K562 (cell line): ENCODE results near the gene BAG2. TPM values are rescaled to one million over a fixed set of nuclear protein-coding genes. Genes with fewer than 3 reads are reported as not detected.

Experiments used
- ARID1B ChIP-seq: fragments of 450-650 bp; IDR thresholded peaks from 2 replicates; pipeline ENCODE4 v1.6.1; 2016; ENCODE audit warnings: antibody characterized with exemption, mild to moderate bottlenecking, inconsistent platforms
- CGGBP1 ChIP-seq: fragments of 250-450 bp; sonication (Bioruptor Pico); IDR thresholded peaks from 2 replicates; pipeline ENCODE4 v1.9.0; 2021; ENCODE audit warnings: mild to moderate bottlenecking
- KAT7 ChIP-seq: sonication (generic); formaldehyde crosslinking; IDR thresholded peaks from 2 replicates; pipeline ENCODE4 v1.8.0; 2022; ENCODE audit warnings: missing genetic modification reagents, mild to moderate bottlenecking, borderline replicate concordance
- L3MBTL2 ChIP-seq: fragments of 450-650 bp; IDR thresholded peaks from 2 replicates; pipeline ENCODE4 v1.6.1; 2016; ENCODE audit warnings: mild to moderate bottlenecking, moderate library complexity
- MYC ChIP-seq, 2 experiments: fragments of 250-450 bp in 1 of 2; sonication (Bioruptor Pico) in 1 of 2; IDR thresholded peaks; 2 replicates each; pipeline versions ENCODE4 v1.5.1 to v1.6.1; 2012 to 2021; ENCODE audit warnings: low read depth in 2 of 2, borderline replicate concordance in 1 of 2, improper control_type of control experiment in 1 of 2, low read length in 1 of 2, mild to moderate bottlenecking in 1 of 2, moderate library complexity in 1 of 2
- SMARCA5 ChIP-seq: fragments of 450-650 bp; IDR thresholded peaks from 2 replicates; pipeline ENCODE4 v1.6.1; 2016
- SRF ChIP-seq, 2 experiments: fragments of 250-450, 450-650 bp in 1 of 2; sonication (Bioruptor Pico) in 1 of 2; sonication (generic) in 1 of 2; formaldehyde crosslinking; IDR thresholded peaks; 2 replicates each; pipeline versions ENCODE4 v1.5.0 to v1.5.1; 2020 to 2022; ENCODE audit warnings: mild to moderate bottlenecking in 1 of 2, missing genetic modification reagents in 1 of 2
- STAT5A ChIP-seq: IDR thresholded peaks from 2 replicates; pipeline ENCODE4 v1.6.1; 2012; ENCODE audit warnings: low read length, inconsistent platforms, borderline replicate concordance
- TAF9B ChIP-seq: fragments of 450-650 bp; IDR thresholded peaks from 2 replicates; pipeline ENCODE4 v1.6.1; 2018; ENCODE audit warnings: mild to moderate bottlenecking; ENCODE audit not compliant: partially characterized antibody
- TCF7L2 ChIP-seq: fragments of 150-350 bp; IDR thresholded peaks from 2 replicates; pipeline ENCODE4 v1.6.1; 2016; ENCODE audit warnings: low read depth, mild to moderate bottlenecking, low read length, moderate library complexity
- ZBED1 ChIP-seq: IDR thresholded peaks from 2 replicates; pipeline ENCODE4 v1.6.1; 2014
- ZBTB12 ChIP-seq: fragments of 250-450 bp; sonication (Bioruptor Pico); IDR thresholded peaks from 2 replicates; pipeline ENCODE4 v1.4.0; 2020
- ZFP91 ChIP-seq: sonication (generic); formaldehyde crosslinking; IDR thresholded peaks from 2 replicates; pipeline ENCODE4 v1.8.0; 2022; ENCODE audit warnings: mild to moderate bottlenecking, missing genetic modification reagents
- ZFX ChIP-seq: sonication (generic); formaldehyde crosslinking; IDR thresholded peaks from 2 replicates; pipeline ENCODE4 v1.8.0; 2022; ENCODE audit warnings: mild to moderate bottlenecking, missing genetic modification reagents, moderate library complexity
- ZNF140 ChIP-seq: fragments of 250-450 bp; sonication (Bioruptor Pico); IDR thresholded peaks from 2 replicates; pipeline ENCODE4 v1.8.0; 2021; ENCODE audit warnings: moderate library complexity, mild to moderate bottlenecking, inconsistent platforms
- ZNF431 ChIP-seq: sonication (generic); formaldehyde crosslinking; IDR thresholded peaks from 2 replicates; pipeline ENCODE4 v1.8.0; 2022; ENCODE audit warnings: mild to moderate bottlenecking, missing genetic modification reagents
- ZNF764 ChIP-seq: fragments of 250-450 bp; sonication (Bioruptor Pico); IDR thresholded peaks from 2 replicates; pipeline ENCODE4 v1.4.0; 2020; ENCODE audit warnings: low read depth, mild to moderate bottlenecking, moderate library complexity
- ZNF766 ChIP-seq: fragments of 200-800 bp; sonication (Bioruptor generic); conservative IDR thresholded peaks from 2 replicates; pipeline ENCODE4 v1.6.1; 2016; ENCODE audit warnings: missing genetic modification characterization, missing compliant biosample characterization
- ZNF785 ChIP-seq: fragments of 250-450 bp; sonication (Bioruptor Pico); IDR thresholded peaks from 2 replicates; pipeline ENCODE4 v1.4.0; 2020; ENCODE audit warnings: mild to moderate bottlenecking
- polyA plus RNA-seq, 8 experiments: library from polyadenylated mRNA; depleted of rRNA in 4 of 8; stranded (reverse) in 5 of 8; unstranded in 3 of 8; fragments of >200 nt; fragmentation: Nextera tagmentation in 2 of 8; fragmentation: Illumina TruSeq in 1 of 8; extraction: Ambion mirVana in 2 of 8; extraction: Trizol in 1 of 8; gene quantifications; 2 replicates each; pipeline versions ENCODE4 v1.2.1 to v1.2.3, GENCODE V29; 2011 to 2014; ENCODE audit warnings: inconsistent platforms in 1 of 8, missing spikeins in 1 of 8
- total RNA-seq, 7 experiments: library from RNA; depleted of rRNA in 6 of 7; stranded (reverse); fragments of >200 nt in 6 of 7; fragmentation: Illumina TruSeq in 2 of 7; extraction: Trizol in 2 of 7; gene quantifications; 2 replicates each; pipeline versions ENCODE4 v1.2.1 to v1.2.3, GENCODE V29; 2011 to 2021; ENCODE audit warnings: low replicate concordance in 1 of 7
- TF ChIP-seq, protein P1 (sequence below), 2 experiments: IDR thresholded peaks; 2 replicates each; pipeline ENCODE4 v1.6.1; 2012; ENCODE audit warnings: improper control_type of control experiment in 2 of 2, low read depth in 2 of 2, low read length in 2 of 2, borderline replicate concordance in 1 of 2
- TF ChIP-seq, protein P2 (sequence below): fragments of 450-650 bp; formaldehyde crosslinking; IDR thresholded peaks from 2 replicates; pipeline ENCODE4 v1.4.0; 2020; ENCODE audit warnings: mild to moderate bottlenecking, moderate library complexity

BAG2 gene
- total and polyA plus RNA-seq, 9 of the 15 experiments (the other 6 are each of a cell fraction or from before 2014, with no cell fraction given), result 12.8 to 20.7 (median 17.6) TPM

DNA sequence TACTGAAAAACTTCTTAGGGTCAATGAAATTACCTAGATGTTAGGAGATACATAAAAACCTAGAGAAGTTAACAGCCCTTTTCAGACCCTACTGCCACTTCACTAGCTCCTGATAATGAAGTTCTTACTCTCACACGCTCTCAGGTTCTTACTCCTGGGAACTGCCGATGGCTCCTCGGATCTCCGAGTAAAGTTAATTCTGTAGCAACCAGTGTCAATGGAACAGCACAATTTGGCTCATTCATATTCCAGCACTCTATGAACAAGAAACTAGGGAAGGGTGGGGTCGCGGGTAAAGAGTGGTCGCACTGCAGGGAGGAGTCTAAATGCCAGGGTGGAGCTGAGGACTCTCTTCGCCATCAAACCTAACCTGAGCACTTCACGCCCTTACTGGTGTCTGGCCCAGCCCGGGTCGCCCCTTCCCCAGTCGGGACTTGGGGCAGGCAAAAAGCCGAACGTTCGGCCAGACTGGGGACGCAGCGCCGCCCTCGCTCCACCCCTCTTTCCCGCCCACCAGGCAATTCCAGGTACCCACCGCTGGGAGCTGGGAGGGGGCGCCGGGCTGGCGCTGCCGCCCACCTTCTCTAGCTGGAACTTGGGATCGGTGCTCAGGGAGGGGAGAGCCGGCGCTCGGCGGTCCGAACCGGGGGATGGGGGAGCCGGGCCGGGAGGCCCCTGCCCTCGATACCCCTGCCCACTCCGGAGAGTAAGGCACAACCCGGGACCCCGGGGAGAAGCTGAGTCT, 49.2 kb downstream of the BAG2 start (continued):
- no peak for TF ChIP-seq MYC (IDR thresholded peaks at IDR 0.05; ENCODE audit: low read depth, low read length)
- no peak for TF ChIP-seq MYC (CRISPR knock-in tag; IDR thresholded peaks at IDR 0.05; ENCODE audit: borderline replicate concordance, low read depth)
- TF ChIP-seq ZNF140 (CRISPR knock-in tag), result no peak
- TF ChIP-seq ARID1B, result peak; percentile 20; the same call in 1 of the 2 replicates
- TF ChIP-seq, protein P1, sequence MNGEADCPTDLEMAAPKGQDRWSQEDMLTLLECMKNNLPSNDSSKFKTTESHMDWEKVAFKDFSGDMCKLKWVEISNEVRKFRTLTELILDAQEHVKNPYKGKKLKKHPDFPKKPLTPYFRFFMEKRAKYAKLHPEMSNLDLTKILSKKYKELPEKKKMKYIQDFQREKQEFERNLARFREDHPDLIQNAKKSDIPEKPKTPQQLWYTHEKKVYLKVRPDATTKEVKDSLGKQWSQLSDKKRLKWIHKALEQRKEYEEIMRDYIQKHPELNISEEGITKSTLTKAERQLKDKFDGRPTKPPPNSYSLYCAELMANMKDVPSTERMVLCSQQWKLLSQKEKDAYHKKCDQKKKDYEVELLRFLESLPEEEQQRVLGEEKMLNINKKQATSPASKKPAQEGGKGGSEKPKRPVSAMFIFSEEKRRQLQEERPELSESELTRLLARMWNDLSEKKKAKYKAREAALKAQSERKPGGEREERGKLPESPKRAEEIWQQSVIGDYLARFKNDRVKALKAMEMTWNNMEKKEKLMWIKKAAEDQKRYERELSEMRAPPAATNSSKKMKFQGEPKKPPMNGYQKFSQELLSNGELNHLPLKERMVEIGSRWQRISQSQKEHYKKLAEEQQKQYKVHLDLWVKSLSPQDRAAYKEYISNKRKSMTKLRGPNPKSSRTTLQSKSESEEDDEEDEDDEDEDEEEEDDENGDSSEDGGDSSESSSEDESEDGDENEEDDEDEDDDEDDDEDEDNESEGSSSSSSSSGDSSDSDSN (IDR thresholded peaks at IDR 0.05; ENCODE audit: borderline replicate concordance in 1 of 2, low read depth in 2 of 2, low read length in 2 of 2), result peak in 1 of 2 experiments; percentile 35; a peak in 1 of 4 replicates
- 0 out of 2 replicates have a peak, but pooled peaks have one; percentile 36 for TF ChIP-seq KAT7 (CRISPR knock-in tag)
- TF ChIP-seq STAT5A, result no peak
- no peak for TF ChIP-seq ZFP91 (CRISPR knock-in tag)
- 0 out of 2 replicates have a peak, but pooled peaks have one; percentile 35 for TF ChIP-seq ZNF431
- no peak for TF ChIP-seq SRF (CRISPR knock-in tag; IDR thresholded peaks at IDR 0.05)
- no peak for TF ChIP-seq ZNF764 (CRISPR knock-in tag)
- no peak for TF ChIP-seq L3MBTL2
- TF ChIP-seq TAF9B, result no peak
- no peak for TF ChIP-seq ZFX (CRISPR knock-in tag)
- TF ChIP-seq TCF7L2, result no peak
- no peak for TF ChIP-seq ZBTB12 (CRISPR knock-in tag)
- no peak for TF ChIP-seq SMARCA5
- TF ChIP-seq CGGBP1 (CRISPR knock-in tag), result no peak
- TF ChIP-seq ZBED1, result 0 out of 2 replicates have a peak, but pooled peaks have one; percentile 5
- no peak; the same call in 1 of the 2 replicates for TF ChIP-seq ZNF766 (CRISPR knock-in tag)
- TF ChIP-seq ZNF785 (CRISPR knock-in tag), result no peak
- TF ChIP-seq, protein P2, sequence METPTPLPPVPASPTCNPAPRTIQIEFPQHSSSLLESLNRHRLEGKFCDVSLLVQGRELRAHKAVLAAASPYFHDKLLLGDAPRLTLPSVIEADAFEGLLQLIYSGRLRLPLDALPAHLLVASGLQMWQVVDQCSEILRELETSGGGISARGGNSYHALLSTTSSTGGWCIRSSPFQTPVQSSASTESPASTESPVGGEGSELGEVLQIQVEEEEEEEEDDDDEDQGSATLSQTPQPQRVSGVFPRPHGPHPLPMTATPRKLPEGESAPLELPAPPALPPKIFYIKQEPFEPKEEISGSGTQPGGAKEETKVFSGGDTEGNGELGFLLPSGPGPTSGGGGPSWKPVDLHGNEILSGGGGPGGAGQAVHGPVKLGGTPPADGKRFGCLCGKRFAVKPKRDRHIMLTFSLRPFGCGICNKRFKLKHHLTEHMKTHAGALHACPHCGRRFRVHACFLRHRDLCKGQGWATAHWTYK (CRISPR knock-in tag), result no peak
